ENCODE data around the gene FBXW8.

DNA sequence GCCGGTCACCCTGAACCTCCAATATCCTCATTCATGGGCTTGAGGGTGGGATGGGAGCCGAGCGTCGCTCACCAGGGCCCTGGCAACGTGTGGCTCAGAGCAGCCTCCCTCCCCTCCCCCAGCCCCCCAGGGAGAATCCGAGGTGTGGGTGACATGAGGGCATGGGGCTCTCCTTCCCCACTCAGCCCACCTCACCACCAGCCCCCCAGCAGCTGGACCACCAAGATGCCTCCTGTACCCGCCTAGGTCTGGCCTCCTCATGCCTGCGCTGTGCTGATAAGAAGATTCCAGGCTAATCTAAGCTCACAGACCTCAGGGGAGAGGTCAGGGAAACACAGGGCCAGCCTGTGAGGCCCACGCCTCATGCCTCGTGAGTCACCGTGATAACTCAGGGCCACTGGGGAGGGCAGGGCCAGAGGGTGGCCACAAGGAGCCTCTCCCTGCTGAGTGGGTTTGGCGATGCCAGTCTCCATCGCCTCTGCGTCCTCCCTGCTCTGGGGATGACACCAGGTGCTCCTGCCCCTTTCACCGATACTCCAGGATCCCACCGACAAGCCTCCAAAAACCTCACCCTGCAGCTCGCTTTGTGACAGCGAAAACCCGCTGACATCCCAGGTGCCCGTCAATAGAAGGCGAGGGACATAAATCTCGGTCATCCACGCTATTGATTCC lies 131.6 kb downstream of the FBXW8 start:
- TF ChIP-seq GABPB1 (CRISPR knock-in tag; IDR thresholded peaks at IDR 0.05) (no peak), CREM (CRISPR knock-in tag; IDR thresholded peaks at IDR 0.05) (no peak)
- TF ChIP-seq, protein P1, sequence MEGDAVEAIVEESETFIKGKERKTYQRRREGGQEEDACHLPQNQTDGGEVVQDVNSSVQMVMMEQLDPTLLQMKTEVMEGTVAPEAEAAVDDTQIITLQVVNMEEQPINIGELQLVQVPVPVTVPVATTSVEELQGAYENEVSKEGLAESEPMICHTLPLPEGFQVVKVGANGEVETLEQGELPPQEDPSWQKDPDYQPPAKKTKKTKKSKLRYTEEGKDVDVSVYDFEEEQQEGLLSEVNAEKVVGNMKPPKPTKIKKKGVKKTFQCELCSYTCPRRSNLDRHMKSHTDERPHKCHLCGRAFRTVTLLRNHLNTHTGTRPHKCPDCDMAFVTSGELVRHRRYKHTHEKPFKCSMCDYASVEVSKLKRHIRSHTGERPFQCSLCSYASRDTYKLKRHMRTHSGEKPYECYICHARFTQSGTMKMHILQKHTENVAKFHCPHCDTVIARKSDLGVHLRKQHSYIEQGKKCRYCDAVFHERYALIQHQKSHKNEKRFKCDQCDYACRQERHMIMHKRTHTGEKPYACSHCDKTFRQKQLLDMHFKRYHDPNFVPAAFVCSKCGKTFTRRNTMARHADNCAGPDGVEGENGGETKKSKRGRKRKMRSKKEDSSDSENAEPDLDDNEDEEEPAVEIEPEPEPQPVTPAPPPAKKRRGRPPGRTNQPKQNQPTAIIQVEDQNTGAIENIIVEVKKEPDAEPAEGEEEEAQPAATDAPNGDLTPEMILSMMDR (IDR thresholded peaks at IDR 0.05), result no peak

Data from WTC11 (cell line).